ENCODE results near the gene MEX3A. TPM values are rescaled to one million over a fixed set of nuclear protein-coding genes. Genes with fewer than 3 reads are reported as not detected.

The MEX3A gene
- total RNA-seq, 1 experiment from 2014 or later: 68.0 TPM

- Histone ChIP-seq H3K79me1 (ENCODE audit: insufficient read depth, low read depth, low read length, poor library complexity, severe bottlenecking) (no peaks in the 10 kb centered on the region), H4K8ac (replicated peaks; ENCODE audit: insufficient read length, low read depth, low read length) (no peak overlapping the region), H2BK20ac (ENCODE audit: low read depth, low read length, poor library complexity, severe bottlenecking) (no peak overlapping the region), H3K23me2 (ENCODE audit: insufficient read length, low read depth, low read length, poor library complexity, severe bottlenecking) (no peaks in the 10 kb centered on the region), H3K18ac (ENCODE audit: insufficient read length, low read depth, low read length) (no peak overlapping the region), H2BK12ac (ENCODE audit: insufficient read length, low read depth, low read length) (no peak overlapping the region), H3K27me3 (ENCODE audit: insufficient read depth, low read length) (no peaks in the 10 kb centered on the region), H3K14ac (ENCODE audit: insufficient read depth, low read length) (no peak overlapping the region), H4K20me1 (ENCODE audit: control insufficient read depth, insufficient read depth, insufficient read length) (no peaks in the 10 kb centered on the region), H3K23ac (ENCODE audit: insufficient read length, low read depth, low read length) (no peak overlapping the region), H3K79me2 (ENCODE audit: insufficient read depth, low read length) (no peaks in the 10 kb centered on the region), H3K9me3 (ENCODE audit: control insufficient read depth, low read depth, low read length) (no peaks in the 10 kb centered on the region), H3K9ac (ENCODE audit: extremely low read depth, insufficient read length, low read length) (no peak overlapping the region), H4K91ac (ENCODE audit: insufficient read length, low read depth, low read length) (no peak overlapping the region), H3T11ph (ENCODE audit: low read length) (no peak overlapping the region), H3K56ac (ENCODE audit: insufficient read length, low read depth, low read length) (no peak overlapping the region), H3K4me2 (ENCODE audit: insufficient read depth, insufficient read length, low read length) (no peak overlapping the region), H2AFZ (ENCODE audit: low read length) (no peak overlapping the region), H3K4ac (ENCODE audit: low read depth, low read length) (no peak overlapping the region), H3K27ac (ENCODE audit: insufficient read length, low read depth, low read length) (no peak overlapping the region), H3K4me1 (ENCODE audit: insufficient read depth, low read length) (0 out of 2 replicates have a peak, but pooled peaks cover 2% of the 10 kb centered on the region), H2BK5ac (ENCODE audit: insufficient read length, low read length) (no peak overlapping the region), H2BK15ac (ENCODE audit: low read depth, low read length) (no peak overlapping the region), H2AK5ac (ENCODE audit: insufficient read length, low read length) (no peak overlapping the region), H4K5ac (ENCODE audit: insufficient read length, low read depth, low read length) (no peak overlapping the region), H2BK120ac (ENCODE audit: low read depth, low read length, poor library complexity, severe bottlenecking) (no peak overlapping the region)
- H3K36me3 Mint-ChIP-seq (ENCODE audit: insufficient read depth in 1 of 3, low read depth in 3 of 3): peaks cover 13 to 39% (median 29%) of the 10 kb centered on the region in 3 experiments; a peak in 6 of 7 replicates
- no peak for TF ChIP-seq CTCF (conservative IDR thresholded peaks at IDR 0.05)
- peaks cover 24 to 34% of the 10 kb centered on the region in 2 experiments for H3K4me1 Mint-ChIP-seq
- no peak overlapping the region for H3K4me3 Mint-ChIP-seq
- H3K27ac Mint-ChIP-seq: peak overlapping the region in 2 of 3 experiments; percentile 24 to 73; a peak in 2 of 7 replicates
- H3K9me3 Mint-ChIP-seq: no peaks in the 10 kb centered on the region
- no peak for DNase-seq
- H3K27me3 Mint-ChIP-seq (ENCODE audit: low read depth): no peaks in the 10 kb centered on the region
- no CpG with 5 or more reads among the region's 3 CpGs for whole genome bisulfite sequencing (ENCODE audit: extremely low coverage, insufficient read length, low lambda C conversion rate)
Observed at GRCh38 chr1:156095906-156096508, 13.7 kb upstream of the MEX3A start.

Data from H9 (cell line).